Activated CD4-positive, CD25-positive, alpha-beta regulatory T cell treated with anti-CD3 and anti-CD28 coated beads, Interleukin-2, amount 50 U/mL, for 24 hours (primary cell): ENCODE data around the gene FPR2.
"Not testable (repeated sequence)": the region's sequence is repeated elsewhere in the genome, so short reads cannot be mapped to it uniquely, and the experiment has no call there.

Experiments used
- ATAC-seq, 2 donors: fragments of 150-1000 bp; cut with Tn5 transposase; one replicate each; pipeline ENCODE4 v1.10.0; 2021; ENCODE audit warnings: mild to moderate bottlenecking in 1 of 2, moderate library complexity in 1 of 2

Gene FPR2

GRCh38 chr19:51740356-51740755 lies 20.6 kb upstream of the FPR2 start:
- no peak for ATAC-seq

- no peak for ATAC-seq
Observed at GRCh38 chr19:51742789-51743188, 18.2 kb upstream of the FPR2 start.

- no peak for ATAC-seq
Observed at GRCh38 chr19:51743405-51743804, 17.6 kb upstream of the FPR2 start.

GRCh38 chr19:51746731-51747130 lies 14.2 kb upstream of the FPR2 start:
- ATAC-seq, result no peak

GRCh38 chr19:51749979-51750378 lies 11.0 kb upstream of the FPR2 start:
- ATAC-seq, result no peak

- ATAC-seq, result no peak
Observed at GRCh38 chr19:51750400-51751094, 10.4 kb upstream of the FPR2 start.

GRCh38 chr19:51751655-51752054 lies 9.3 kb upstream of the FPR2 start, which contains the start of gene FPR1:
FPR1 (minus strand) TSS chr19:51751878; CDS start chr19:51746994, 4,884 bp downstream.
- no peak for ATAC-seq

GRCh38 chr19:51754109-51754508 lies 6.9 kb upstream of the FPR2 start:
- no peak for ATAC-seq

- ATAC-seq, result no peak
Observed at GRCh38 chr19:51754770-51755169, 6.2 kb upstream of the FPR2 start.

- no peak for ATAC-seq
Observed at GRCh38 chr19:51755571-51755970, 5.4 kb upstream of the FPR2 start.

GRCh38 chr19:51761696-51762095 lies 716 bp downstream of the FPR2 start:
- no peak for ATAC-seq

GRCh38 chr19:51765086-51765485 lies 4.1 kb downstream of the FPR2 start:
- no peak for ATAC-seq

GRCh38 chr19:51766461-51766860 lies 5.5 kb downstream of the FPR2 start:
- ATAC-seq, result no peak

GRCh38 chr19:51771376-51772130 lies 10.6 kb downstream of the FPR2 start:
- no peak for ATAC-seq

- no peak for ATAC-seq
Observed at GRCh38 chr19:51772977-51773376, 12.0 kb downstream of the FPR2 start.

- not testable (repeated sequence) for ATAC-seq
Observed at GRCh38 chr19:51776561-51776960, 15.6 kb downstream of the FPR2 start.

GRCh38 chr19:51777570-51778462 lies 16.8 kb downstream of the FPR2 start:
- ATAC-seq, result peak in 1 of 2 donors; percentile 55

- ATAC-seq, result no peak
Observed at GRCh38 chr19:51779181-51779580, 18.2 kb downstream of the FPR2 start.

- ATAC-seq, result no peak
Observed at GRCh38 chr19:51779703-51780102, 18.7 kb downstream of the FPR2 start.

GRCh38 chr19:51780270-51780669 lies 19.3 kb downstream of the FPR2 start:
- ATAC-seq, result no peak

- no peak for ATAC-seq
Observed at GRCh38 chr19:51781999-51782398, 21.0 kb downstream of the FPR2 start.

- ATAC-seq, result no peak
Observed at GRCh38 chr19:51783372-51783771, 22.4 kb downstream of the FPR2 start.

- ATAC-seq, result no peak
Observed at GRCh38 chr19:51784109-51784785, 23.3 kb downstream of the FPR2 start.
